ENCODE measurements around the gene FAM186B. TPM values are rescaled to one million over a fixed set of nuclear protein-coding genes. Genes with fewer than 3 reads are reported as not detected.

Gene FAM186B
- total and polyA plus RNA-seq, 8 donors = 0.18 to 7.0 (median 0.27) TPM; not detected in 4

GRCh38 chr12:49560695-49561094 lies 44.7 kb downstream of the FAM186B start:
- 67 to 85% (median 75%) methylated on average over 7 of the region's 7 CpGs for WGBS, 5 donors
- H3K4me3 ChIP-seq = no peak overlapping the region
- no peaks in the 10 kb centered on the region for H3K27me3 ChIP-seq
- no peak for DNase-seq
- H3K27ac ChIP-seq = no peak overlapping the region
- peaks cover 0 to 17% (median 5%) of the 10 kb centered on the region in 4 donors for H3K4me1 ChIP-seq
- no peak for TF ChIP-seq CTCF (IDR thresholded peaks at IDR 0.05)
- TF ChIP-seq POLR2A (IDR thresholded peaks at IDR 0.05) = no peak
- peaks cover 71 to 99% (median 97%) of the 10 kb centered on the region in 4 donors for H3K36me3 ChIP-seq
- H3K9me3 ChIP-seq = no peaks in the 10 kb centered on the region
- intact Hi-C loops (cut with DNase I; ENCODE audit: low total_unique reads) = no loop called here

- DNase-seq = no peak
- no peak overlapping the region for H3K4me3 ChIP-seq
- H3K9me3 ChIP-seq = no peaks in the 10 kb centered on the region
- H3K4me1 ChIP-seq = peaks cover 0 to 1% (median 0%) of the 10 kb centered on the region in 4 donors
- WGBS, 5 donors = 90 to 96% (median 95%) methylated on average over 16 to 17 of the region's 17 CpGs
- no peak overlapping the region for H3K27ac ChIP-seq
- H3K36me3 ChIP-seq = peaks cover 61 to 86% (median 83%) of the 10 kb centered on the region in 4 donors
- intact Hi-C loops (cut with DNase I; ENCODE audit: low total_unique reads) = no loop called here
- TF ChIP-seq POLR2AphosphoS5 (IDR thresholded peaks at IDR 0.05) (no peak), EP300 (IDR thresholded peaks at IDR 0.05) (no peak), CTCF (IDR thresholded peaks at IDR 0.05) (no peak), POLR2A (IDR thresholded peaks at IDR 0.05) (no peak)
- H3K27me3 ChIP-seq = no peaks in the 10 kb centered on the region
These were observed 46.3 kb downstream of the FAM186B start for GRCh38 chr12:49559011-49559675.

- intact Hi-C loops (cut with DNase I; ENCODE audit: low total_unique reads) = no loop called here
- DNase-seq = no peak
- H3K36me3 ChIP-seq = peaks cover 55 to 80% (median 77%) of the 10 kb centered on the region in 4 donors
- TF ChIP-seq POLR2A (IDR thresholded peaks at IDR 0.05) (no peak), POLR2AphosphoS5 (IDR thresholded peaks at IDR 0.05) (no peak), CTCF (IDR thresholded peaks at IDR 0.05) (no peak), EP300 (IDR thresholded peaks at IDR 0.05) (no peak)
- H3K4me3 ChIP-seq = no peak overlapping the region
- no peaks in the 10 kb centered on the region for H3K9me3 ChIP-seq
- 86 to 94% (median 89%) methylated on average over 13 of the region's 13 CpGs for WGBS, 5 donors
- no peaks in the 10 kb centered on the region for H3K27me3 ChIP-seq
- no peaks in the 10 kb centered on the region for H3K4me1 ChIP-seq
- H3K27ac ChIP-seq = no peak overlapping the region
These were observed 46.9 kb downstream of the FAM186B start for GRCh38 chr12:49558526-49558925.

- TF ChIP-seq CTCF (IDR thresholded peaks at IDR 0.05) (no peak), POLR2AphosphoS5 (IDR thresholded peaks at IDR 0.05) (no peak), POLR2A (IDR thresholded peaks at IDR 0.05) (no peak)
- H3K27me3 ChIP-seq = no peaks in the 10 kb centered on the region
- no peaks in the 10 kb centered on the region for H3K4me1 ChIP-seq
- 53 to 70% (median 65%) methylated on average over 2 to 7 of the region's 7 CpGs for WGBS, 5 donors
- intact Hi-C loops (cut with DNase I; ENCODE audit: low total_unique reads) = no loop called here
- no peak overlapping the region for H3K4me3 ChIP-seq
- no peak overlapping the region for H3K27ac ChIP-seq
- no peak for DNase-seq
- no peaks in the 10 kb centered on the region for H3K9me3 ChIP-seq
- H3K36me3 ChIP-seq = peaks cover 48 to 73% (median 70%) of the 10 kb centered on the region in 4 donors
These were observed 47.6 kb downstream of the FAM186B start for GRCh38 chr12:49557917-49558215.
